ENCODE measurements around the gene CD276.

CD276 gene

DNA sequence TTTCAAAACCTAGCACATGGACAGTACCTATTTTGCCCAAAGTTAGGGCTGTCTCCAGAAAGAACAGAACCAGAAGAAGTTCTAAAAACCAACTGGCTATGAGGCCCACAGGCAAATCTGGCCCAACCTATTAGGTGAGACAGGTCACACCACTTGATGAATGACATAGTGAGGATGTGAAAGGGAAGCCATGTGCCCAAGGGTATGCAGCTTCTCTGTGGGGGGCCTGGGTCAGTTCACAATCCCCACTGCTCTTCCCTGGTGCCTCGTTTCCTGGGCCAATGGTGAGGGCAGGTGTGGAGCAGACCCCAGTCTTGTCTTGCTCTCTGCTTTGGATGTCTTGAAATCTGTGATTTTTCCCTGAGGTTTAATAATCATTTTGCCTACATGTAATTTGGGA is 60.1 kb downstream of the CD276 start:
- no peak for DNase-seq
- Histone ChIP-seq H3K27ac (no peak overlapping the region), H3K4me3 (ENCODE audit: low read depth, low read length) (no peak overlapping the region), H3K36me3 (replicated peaks) (no peaks in the 10 kb centered on the region), H3K27me3 (replicated peaks) (peaks cover 6% of the 10 kb centered on the region)
- TF ChIP-seq, protein P1, sequence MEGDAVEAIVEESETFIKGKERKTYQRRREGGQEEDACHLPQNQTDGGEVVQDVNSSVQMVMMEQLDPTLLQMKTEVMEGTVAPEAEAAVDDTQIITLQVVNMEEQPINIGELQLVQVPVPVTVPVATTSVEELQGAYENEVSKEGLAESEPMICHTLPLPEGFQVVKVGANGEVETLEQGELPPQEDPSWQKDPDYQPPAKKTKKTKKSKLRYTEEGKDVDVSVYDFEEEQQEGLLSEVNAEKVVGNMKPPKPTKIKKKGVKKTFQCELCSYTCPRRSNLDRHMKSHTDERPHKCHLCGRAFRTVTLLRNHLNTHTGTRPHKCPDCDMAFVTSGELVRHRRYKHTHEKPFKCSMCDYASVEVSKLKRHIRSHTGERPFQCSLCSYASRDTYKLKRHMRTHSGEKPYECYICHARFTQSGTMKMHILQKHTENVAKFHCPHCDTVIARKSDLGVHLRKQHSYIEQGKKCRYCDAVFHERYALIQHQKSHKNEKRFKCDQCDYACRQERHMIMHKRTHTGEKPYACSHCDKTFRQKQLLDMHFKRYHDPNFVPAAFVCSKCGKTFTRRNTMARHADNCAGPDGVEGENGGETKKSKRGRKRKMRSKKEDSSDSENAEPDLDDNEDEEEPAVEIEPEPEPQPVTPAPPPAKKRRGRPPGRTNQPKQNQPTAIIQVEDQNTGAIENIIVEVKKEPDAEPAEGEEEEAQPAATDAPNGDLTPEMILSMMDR (IDR thresholded peaks at IDR 0.05; ENCODE audit: low read depth, low read length, missing control alignments): no peak
- in situ Hi-C loops (cut with HindIII; ENCODE audit: low pct_ligation_motif_present, low sequenced_read_pairs): no loop called here

DNA sequence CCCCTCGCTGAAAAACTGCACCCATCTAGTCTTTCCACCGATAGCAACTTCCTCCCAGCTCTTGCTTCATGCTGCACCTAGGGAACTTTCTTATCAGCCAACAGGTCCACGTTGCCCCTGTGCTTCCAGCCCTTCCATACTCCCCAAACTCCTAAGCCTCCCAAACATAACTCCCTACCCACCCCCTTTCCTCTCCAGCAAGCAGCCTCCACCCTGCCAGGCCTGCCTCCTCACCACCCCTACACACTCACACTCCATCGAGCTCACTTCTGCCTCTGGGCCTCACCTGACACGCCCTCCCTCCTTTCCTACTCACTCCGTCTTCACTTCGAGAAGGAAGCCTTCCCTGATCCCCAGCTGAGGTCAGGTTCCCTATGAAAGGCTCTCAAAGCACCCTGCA is 60.9 kb downstream of the CD276 start:
- DNase-seq: no peak
- TF ChIP-seq, protein P1 (IDR thresholded peaks at IDR 0.05; ENCODE audit: low read depth, low read length, missing control alignments): no peak
- H3K27me3 ChIP-seq (replicated peaks): peaks cover 6% of the 10 kb centered on the region
- H3K4me3 ChIP-seq (ENCODE audit: low read depth, low read length): no peak overlapping the region
- no peak overlapping the region for H3K27ac ChIP-seq
- H3K36me3 ChIP-seq (replicated peaks): no peaks in the 10 kb centered on the region
- in situ Hi-C loops (cut with HindIII; ENCODE audit: low pct_ligation_motif_present, low sequenced_read_pairs): no loop called here

DNA sequence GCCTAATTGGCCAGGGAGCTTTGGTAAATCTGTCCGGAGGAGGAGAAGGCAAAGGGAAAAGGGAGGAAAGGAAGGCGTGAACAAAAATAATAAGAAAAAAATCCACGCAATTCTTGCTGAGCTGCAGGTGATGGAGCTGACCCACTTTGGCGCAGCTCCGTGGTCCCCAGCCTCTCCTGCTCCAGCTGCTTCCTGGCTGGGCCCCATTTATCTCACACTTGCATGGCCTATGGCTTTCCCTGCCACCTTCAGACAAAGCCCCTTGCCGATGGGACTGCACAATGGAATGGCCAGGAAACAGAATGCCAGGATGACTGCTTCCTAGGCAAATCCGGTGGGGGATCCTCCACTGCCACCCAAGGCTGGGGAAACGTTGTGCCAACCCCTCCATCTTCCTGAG is 62.1 kb downstream of the CD276 start:
- Histone ChIP-seq H3K4me3 (ENCODE audit: low read depth, low read length) (no peak overlapping the region), H3K27me3 (replicated peaks) (peaks cover 11% of the 10 kb centered on the region), H3K36me3 (replicated peaks) (no peaks in the 10 kb centered on the region), H3K27ac (no peak overlapping the region)
- DNase-seq: no peak
- TF ChIP-seq, protein P1 (IDR thresholded peaks at IDR 0.05; ENCODE audit: low read depth, low read length, missing control alignments): no peak
- in situ Hi-C loops (cut with HindIII; ENCODE audit: low pct_ligation_motif_present, low sequenced_read_pairs): no loop called here

DNA sequence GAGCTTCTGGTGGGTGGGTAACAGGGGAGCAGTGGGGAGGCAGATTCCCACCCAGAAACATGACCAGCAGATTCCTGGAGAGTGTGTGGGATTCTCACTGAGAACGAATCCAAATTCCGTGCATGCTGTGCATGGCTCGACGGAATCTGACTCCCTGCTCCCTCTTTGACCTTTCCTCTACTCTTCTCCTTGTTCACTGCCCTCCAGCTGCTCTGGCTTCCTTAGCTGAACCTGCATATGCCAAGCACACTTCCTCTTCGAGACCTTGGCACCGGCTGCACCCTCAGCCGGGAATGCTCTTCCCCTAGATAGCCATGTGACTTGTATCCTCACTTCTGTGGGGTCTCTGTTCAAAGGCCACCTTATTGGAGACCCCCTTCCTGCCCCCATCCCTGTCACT is 62.7 kb downstream of the CD276 start:
- in situ Hi-C loops (cut with HindIII; ENCODE audit: low pct_ligation_motif_present, low sequenced_read_pairs): no loop called here
- DNase-seq: no peak
- TF ChIP-seq, protein P1 (IDR thresholded peaks at IDR 0.05; ENCODE audit: low read depth, low read length, missing control alignments): no peak
- Histone ChIP-seq H3K27ac (no peak overlapping the region), H3K27me3 (replicated peaks) (peaks cover 13% of the 10 kb centered on the region), H3K36me3 (replicated peaks) (no peaks in the 10 kb centered on the region), H3K4me3 (ENCODE audit: low read depth, low read length) (no peak overlapping the region)

DNA sequence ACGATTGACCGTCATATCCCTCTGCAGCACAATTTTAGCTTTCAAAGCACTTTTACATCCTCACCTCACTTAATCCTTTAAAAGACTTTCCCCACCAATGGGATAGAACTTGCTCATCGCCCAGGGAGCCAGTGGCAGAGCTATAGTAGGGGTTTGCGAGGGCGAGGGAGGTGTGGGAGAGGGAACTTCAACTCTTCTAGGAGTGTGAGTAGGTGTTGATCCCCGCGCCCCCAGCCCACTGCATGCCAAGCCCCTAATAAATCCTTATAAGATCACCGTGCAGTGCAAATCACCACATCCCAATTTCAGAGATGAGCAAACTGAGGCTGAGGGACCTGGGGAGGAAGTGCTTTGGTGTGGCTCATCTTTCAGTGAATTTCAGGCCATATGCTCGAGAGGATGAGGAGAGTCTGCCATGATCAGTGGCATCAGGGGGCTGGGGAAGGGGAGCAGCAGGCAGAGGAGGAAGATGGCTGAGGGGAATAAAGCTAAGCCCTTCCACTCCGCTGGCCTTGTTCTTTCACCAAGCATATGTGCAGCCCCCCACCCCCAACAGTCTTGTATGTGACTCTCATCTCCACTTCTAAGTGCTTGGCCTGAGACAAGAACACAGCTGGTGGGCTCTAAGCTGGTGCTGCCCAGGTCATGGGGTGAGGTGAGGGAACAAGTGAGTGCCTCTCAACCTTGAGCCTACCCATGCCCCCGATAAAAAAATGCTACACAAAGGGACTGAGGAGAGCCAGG is 63.8 kb downstream of the CD276 start:
- Histone ChIP-seq H3K27me3 (replicated peaks) (peaks cover 20% of the 10 kb centered on the region), H3K36me3 (replicated peaks) (no peaks in the 10 kb centered on the region), H3K4me3 (ENCODE audit: low read depth, low read length) (no peak overlapping the region), H3K27ac (no peak overlapping the region)
- in situ Hi-C loops (cut with HindIII; ENCODE audit: low pct_ligation_motif_present, low sequenced_read_pairs): no loop called here
- TF ChIP-seq, protein P1 (IDR thresholded peaks at IDR 0.05; ENCODE audit: low read depth, low read length, missing control alignments): no peak
- DNase-seq: no peak

DNA sequence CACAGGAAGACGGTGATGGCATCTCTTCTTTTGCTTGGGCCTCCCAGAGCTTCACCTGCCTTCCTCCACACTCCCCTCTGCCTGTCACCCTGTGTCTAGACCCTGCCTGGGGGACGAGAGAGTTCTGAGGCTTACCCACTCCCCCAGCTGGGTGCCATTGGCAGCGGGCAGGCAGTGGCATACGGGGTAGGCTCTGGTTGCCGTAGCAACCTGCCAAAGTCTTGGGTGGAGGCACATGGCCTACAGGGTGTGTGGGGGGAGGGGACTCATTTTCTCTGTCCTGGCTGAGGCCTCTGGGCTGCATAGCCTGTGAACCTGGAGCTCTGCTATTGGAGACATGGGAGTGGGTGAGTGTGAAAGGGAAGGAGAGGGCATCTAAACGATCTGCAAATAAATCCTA is 64.5 kb downstream of the CD276 start:
- Histone ChIP-seq H3K27me3 (replicated peaks) (peaks cover 24% of the 10 kb centered on the region), H3K4me3 (ENCODE audit: low read depth, low read length) (no peak overlapping the region), H3K27ac (no peak overlapping the region), H3K36me3 (replicated peaks) (no peaks in the 10 kb centered on the region)
- in situ Hi-C loops (cut with HindIII; ENCODE audit: low pct_ligation_motif_present, low sequenced_read_pairs): no loop called here
- TF ChIP-seq, protein P1 (IDR thresholded peaks at IDR 0.05; ENCODE audit: low read depth, low read length, missing control alignments): no peak
- no peak for DNase-seq

All from brain microvascular endothelial cell (primary cell).